AG04449 (cell line): ENCODE results near the gene TUSC2.

Experiments
- CTCF ChIA-PET: fragments of 350-600 bp; formaldehyde crosslinking; extraction: SDS; loops from one replicate; lab custom pipeline; 2021; ENCODE audit warnings: antibody characterized with exemption; lab: Yijun Ruan, JAX
- POLR2A ChIA-PET: fragments of 400-600, 350-600 bp; formaldehyde crosslinking; extraction: SDS; loops from one replicate; lab custom pipeline; 2020; ENCODE audit warnings: antibody characterized with exemption, inconsistent platforms; lab: Yijun Ruan, JAX
- DNase-seq: peaks from one replicate; pipeline ENCODE4 v3.0.0-alpha.2; 2010; ENCODE audit warnings: low read depth, low spot score
- H3K4me3 ChIP-seq: 2 replicates; pipeline ENCODE4 v1.5.1; 2011; ENCODE audit warnings: low read depth, mild to moderate bottlenecking, control low read depth, low read length
- CTCF ChIP-seq: IDR thresholded peaks from one replicate; pipeline ENCODE4 v1.5.1; 2011; ENCODE audit warnings: mild to moderate bottlenecking, moderate library complexity, low read length, control low read depth, inconsistent platforms; ENCODE audit not compliant: insufficient read depth; ENCODE audit errors: missing control alignments

TUSC2 gene

GRCh38 chr3:50297896-50298725 lies 29.9 kb downstream of the TUSC2 start:
- no peak for DNase-seq

GRCh38 chr3:50297384-50297775 lies 30.6 kb downstream of the TUSC2 start:
- H3K4me3 ChIP-seq, result no peak overlapping the region
- TF ChIP-seq CTCF, result no peak
- ChIA-PET CTCF (interaction anchor here (1.0 to 3.5 kb wide), 5 partner anchors 8 to 103 kb away, joined by 3 to 12 read pairs (median 8); no protein-coding TSS in a partner anchor), POLR2A (no interaction called here)
- no peak for DNase-seq

More at GRCh38 chr3:50297896-50298725, 29.9 kb downstream of the TUSC2 start:
- CTCF ChIA-PET, result interaction anchor here (1.1 to 3.5 kb wide), 10 partner anchors 9 to 176 kb away, joined by 3 to 12 read pairs (median 6); partner anchors contain the start of gene HYAL2
- POLR2A ChIA-PET, result no interaction called here
- TF ChIP-seq CTCF, result peak; percentile 11
- H3K4me3 ChIP-seq, result peak overlapping the region; percentile 96

GRCh38 chr3:50296721-50297383 lies 31.2 kb downstream of the TUSC2 start:
- POLR2A ChIA-PET, result no interaction called here
- CTCF ChIA-PET, result interaction anchor here (1.0 to 3.5 kb wide), 3 partner anchors 18 to 51 kb away, joined by 3 to 12 read pairs (median 4); no protein-coding TSS in a partner anchor
- TF ChIP-seq CTCF, result no peak
- DNase-seq, result no peak
- no peak overlapping the region for H3K4me3 ChIP-seq

GRCh38 chr3:50295553-50296431 lies 32.2 kb downstream of the TUSC2 start:
- no peak overlapping the region for H3K4me3 ChIP-seq
- POLR2A ChIA-PET, result no interaction called here
- no peak for TF ChIP-seq CTCF
- DNase-seq, result no peak
- CTCF ChIA-PET, result no interaction called here

GRCh38 chr3:50294492-50295403 lies 33.3 kb downstream of the TUSC2 start:
- CTCF ChIA-PET, result interaction anchor here (1.4 kb wide), 1 partner anchor 48 kb away, joined by 3 read pairs; no protein-coding TSS in a partner anchor
- H3K4me3 ChIP-seq, result no peak overlapping the region
- no peak for DNase-seq
- TF ChIP-seq CTCF, result no peak
- POLR2A ChIA-PET, result no interaction called here
